Spinal cord (tissue), 10 donors: ENCODE data around the gene WDR18. TPM values are rescaled to one million over a fixed set of nuclear protein-coding genes. Genes with fewer than 3 reads are reported as not detected.

Experiments used
- DNase-seq, 6 donors: peaks; one replicate each; pipeline versions ENCODE4 v3.0.0 to v3.0.0-alpha.2; 2013 to 2015; ENCODE audit warnings: low spot score in 6 of 6, low read depth in 4 of 6
- H3K27ac ChIP-seq: one replicate; pipeline ENCODE4 v1.5.1; 2013; ENCODE audit warnings: low read depth, low read length, control low read depth
- H3K27me3 ChIP-seq: one replicate; pipeline ENCODE4 v1.6.1; 2013; ENCODE audit warnings: low read length; ENCODE audit not compliant: control insufficient read depth, insufficient read depth
- H3K36me3 ChIP-seq: one replicate; pipeline ENCODE4 v1.6.1; 2013; ENCODE audit warnings: low read length; ENCODE audit not compliant: control insufficient read depth, insufficient read depth
- H3K4me1 ChIP-seq: one replicate; pipeline ENCODE4 v1.6.1; 2013; ENCODE audit warnings: low read length; ENCODE audit not compliant: control insufficient read depth, insufficient read depth
- H3K4me3 ChIP-seq: one replicate; pipeline ENCODE4 v1.5.1; 2013; ENCODE audit warnings: low read depth, low read length, control low read depth
- H3K9me3 ChIP-seq: one replicate; pipeline ENCODE4 v1.6.1; 2013; ENCODE audit warnings: low read length; ENCODE audit not compliant: control insufficient read depth, insufficient read depth
- WGBS: methylation state at CpG from one replicate; pipeline ENCODE4 v1.1.5; 2013; ENCODE audit warnings: missing lambda C conversion rate; ENCODE audit not compliant: insufficient coverage; 5-methylcytosine and 5-hydroxymethylcytosine counted together
- polyA plus RNA-seq, 2 donors: library from polyadenylated mRNA; unstranded; fragments of 120-200 nt; gene quantifications; one replicate each; pipeline ENCODE4 v1.2.1, GENCODE V29; 2013; ENCODE audit not compliant: insufficient read length in 2 of 2
- total RNA-seq, 2 donors: library from RNA; depleted of rRNA in 1 of 2; stranded (reverse); fragments of 120-200 nt in 1 of 2; fragments of >200 nt in 1 of 2; gene quantifications; one replicate each; pipeline versions ENCODE4 v1.2.3 to v1.2.4, GENCODE V29; 2013 to 2014
- donor health status: healthy.

WDR18 gene
- total and polyA plus RNA-seq, 4 donors = 37.4 to 64.0 (median 50.0) TPM

DNA sequence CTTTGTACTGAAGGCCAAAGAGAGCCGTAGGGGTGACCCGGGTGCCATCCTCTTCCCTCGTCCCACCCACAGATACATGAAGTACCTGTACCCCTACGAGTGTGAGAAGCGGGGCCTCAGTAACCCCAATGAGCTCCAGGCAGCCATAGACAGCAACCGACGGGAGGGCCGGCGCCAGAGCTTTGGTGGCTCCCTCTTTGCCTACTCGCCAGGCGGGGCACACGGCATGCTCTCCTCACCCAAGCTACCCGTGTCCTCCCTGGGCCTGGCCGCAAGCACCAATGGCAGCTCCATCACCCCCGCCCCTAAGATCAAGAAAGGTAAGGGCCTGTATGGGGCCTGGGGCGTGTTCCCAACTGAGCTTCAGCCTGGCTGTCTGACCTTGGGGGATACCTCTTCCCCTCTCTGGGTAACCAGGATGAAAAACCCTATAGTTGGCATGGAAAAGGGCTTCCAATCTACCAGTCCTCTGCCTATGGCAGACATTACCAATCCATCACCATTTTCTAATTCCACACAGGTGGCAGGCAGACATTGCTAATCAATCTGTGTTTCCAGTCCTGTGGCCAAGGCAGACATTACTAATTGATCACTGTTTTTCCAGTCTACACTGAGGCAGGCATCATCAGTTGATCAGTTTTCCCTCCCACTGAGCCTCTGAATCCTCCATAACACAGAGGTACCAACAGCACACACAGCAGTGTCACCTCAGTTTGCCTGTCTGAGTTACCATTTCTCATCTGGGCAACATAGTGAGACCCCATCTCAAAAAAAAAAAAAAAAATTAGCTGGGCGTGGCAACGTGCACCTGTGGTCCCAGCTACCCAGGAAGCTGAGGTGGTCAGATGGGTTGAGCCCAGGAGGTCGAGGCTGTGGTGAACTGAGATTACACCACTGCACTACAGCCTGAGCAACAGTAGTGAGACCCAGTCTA is 19.1 kb upstream of the WDR18 start:
- no peak overlapping the region for H3K27ac ChIP-seq
- no peaks in the 10 kb centered on the region for H3K9me3 ChIP-seq
- H3K4me1 ChIP-seq = peaks cover 9% of the 10 kb centered on the region
- 98% methylated on average over 19 of the region's 19 CpGs for WGBS
- H3K4me3 ChIP-seq = no peak overlapping the region
- peaks cover 78% of the 10 kb centered on the region for H3K36me3 ChIP-seq
- no peak for DNase-seq
- no peaks in the 10 kb centered on the region for H3K27me3 ChIP-seq

DNA sequence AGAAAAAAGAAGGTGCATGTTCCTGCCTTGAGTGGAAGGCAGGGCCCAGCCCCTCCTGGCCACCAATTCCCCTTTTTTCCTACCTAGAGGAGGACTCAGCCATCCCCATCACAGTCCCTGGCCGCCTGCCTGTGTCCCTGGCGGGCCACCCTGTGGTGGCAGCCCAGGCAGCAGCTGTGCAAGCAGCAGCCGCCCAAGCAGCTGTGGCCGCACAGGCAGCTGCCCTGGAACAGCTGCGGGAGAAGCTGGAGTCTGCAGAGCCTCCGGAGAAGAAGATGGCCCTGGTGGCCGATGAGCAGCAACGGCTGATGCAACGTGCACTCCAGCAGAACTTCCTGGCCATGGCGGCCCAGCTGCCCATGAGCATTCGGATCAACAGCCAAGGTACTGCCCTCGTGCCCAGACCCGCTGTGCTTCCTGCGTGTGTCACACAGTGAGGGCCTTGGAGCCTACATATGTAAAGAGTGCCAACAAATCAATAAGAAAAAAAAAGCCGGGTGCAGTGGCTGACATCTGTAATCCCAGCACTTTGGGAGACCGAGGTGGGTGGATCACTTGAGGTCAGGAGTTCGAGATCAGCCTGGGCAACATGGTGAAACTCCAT is 17.6 kb upstream of the WDR18 start:
- Histone ChIP-seq H3K9me3 (peaks cover 3% of the 10 kb centered on the region), H3K4me3 (no peak overlapping the region), H3K4me1 (no peaks in the 10 kb centered on the region), H3K36me3 (peaks cover 79% of the 10 kb centered on the region), H3K27ac (no peak overlapping the region), H3K27me3 (no peaks in the 10 kb centered on the region)
- no peak for DNase-seq
- 96% methylated on average over 12 of the region's 17 CpGs for WGBS

DNA sequence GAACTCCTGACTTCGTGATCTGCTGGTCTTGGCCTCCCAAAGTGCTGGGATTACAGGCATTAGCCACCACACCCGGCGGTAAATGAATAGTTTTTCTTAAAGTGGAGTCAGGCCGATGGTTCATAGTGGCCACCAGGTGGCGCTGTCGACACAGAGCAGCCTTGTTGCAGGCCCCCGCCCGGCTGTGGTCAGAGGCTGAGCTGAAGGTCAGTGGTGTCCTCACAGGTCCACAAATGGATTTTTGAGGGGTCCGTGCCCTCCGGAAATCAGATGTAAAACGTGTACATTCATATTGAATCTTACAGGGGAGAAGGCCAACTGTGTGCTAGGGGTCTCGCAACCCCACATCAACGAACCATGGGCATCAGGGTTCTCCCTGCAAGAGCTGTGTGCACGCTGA is 13.4 kb upstream of the WDR18 start:
- 91% methylated on average over 14 of the region's 14 CpGs for WGBS
- no peaks in the 10 kb centered on the region for H3K4me1 ChIP-seq
- no peaks in the 10 kb centered on the region for H3K27me3 ChIP-seq
- DNase-seq = no peak
- peaks cover 73% of the 10 kb centered on the region for H3K36me3 ChIP-seq
- no peak overlapping the region for H3K4me3 ChIP-seq
- H3K9me3 ChIP-seq = peaks cover 3% of the 10 kb centered on the region
- no peak overlapping the region for H3K27ac ChIP-seq

DNA sequence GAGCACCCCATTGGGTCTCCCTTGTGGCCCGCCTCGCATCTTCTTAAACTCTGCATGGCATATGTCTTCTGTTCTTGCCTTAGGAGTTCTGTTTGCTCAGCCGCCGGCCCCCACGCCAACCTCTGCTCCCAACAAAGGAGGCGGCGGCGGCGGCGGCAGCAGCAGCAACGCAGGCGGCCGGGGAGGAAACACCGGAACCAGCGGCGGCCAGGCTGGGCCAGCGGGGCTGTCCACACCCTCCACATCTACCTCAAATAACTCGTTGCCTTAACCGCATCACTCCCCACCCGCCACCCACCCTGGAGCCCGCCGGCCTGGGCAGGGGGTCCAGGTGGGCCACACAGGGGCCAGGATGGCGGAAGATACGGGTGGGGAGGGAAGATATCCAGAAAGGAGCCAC is 12.3 kb upstream of the WDR18 start:
- 94% methylated on average over 16 of the region's 24 CpGs for WGBS
- H3K27ac ChIP-seq = no peak overlapping the region
- H3K4me3 ChIP-seq = no peak overlapping the region
- peaks cover 3% of the 10 kb centered on the region for H3K9me3 ChIP-seq
- no peaks in the 10 kb centered on the region for H3K4me1 ChIP-seq
- no peak for DNase-seq
- peaks cover 73% of the 10 kb centered on the region for H3K36me3 ChIP-seq
- H3K27me3 ChIP-seq = no peaks in the 10 kb centered on the region

GRCh38 chr19:972281-972680 is 11.9 kb upstream of the WDR18 start:
- peaks cover 3% of the 10 kb centered on the region for H3K9me3 ChIP-seq
- H3K4me3 ChIP-seq = no peak overlapping the region
- DNase-seq = no peak
- peaks cover 73% of the 10 kb centered on the region for H3K36me3 ChIP-seq
- 94% methylated on average over 4 of the region's 6 CpGs for WGBS
- H3K4me1 ChIP-seq = no peaks in the 10 kb centered on the region
- no peak overlapping the region for H3K27ac ChIP-seq
- no peaks in the 10 kb centered on the region for H3K27me3 ChIP-seq

GRCh38 chr19:973726-974563 is 10.2 kb upstream of the WDR18 start:
- no peaks in the 10 kb centered on the region for H3K27me3 ChIP-seq
- H3K4me3 ChIP-seq = no peak overlapping the region
- no peak for DNase-seq
- WGBS = 78% methylated on average over 23 of the region's 29 CpGs
- H3K36me3 ChIP-seq = peaks cover 61% of the 10 kb centered on the region
- peaks cover 3% of the 10 kb centered on the region for H3K9me3 ChIP-seq
- H3K27ac ChIP-seq = no peak overlapping the region
- no peaks in the 10 kb centered on the region for H3K4me1 ChIP-seq

- Histone ChIP-seq H3K4me1 (peaks cover 4% of the 10 kb centered on the region), H3K36me3 (peaks cover 60% of the 10 kb centered on the region), H3K4me3 (no peak overlapping the region), H3K27me3 (no peaks in the 10 kb centered on the region), H3K27ac (no peak overlapping the region), H3K9me3 (peaks cover 3% of the 10 kb centered on the region)
- 67% methylated on average over 35 of the region's 37 CpGs for WGBS
- no peak for DNase-seq
These were observed 9.4 kb upstream of the WDR18 start for GRCh38 chr19:974564-975257.

- WGBS = 80% methylated on average over 6 of the region's 10 CpGs
- no peaks in the 10 kb centered on the region for H3K27me3 ChIP-seq
- DNase-seq = no peak
These were observed 7.7 kb upstream of the WDR18 start for GRCh38 chr19:976476-976875.

DNA sequence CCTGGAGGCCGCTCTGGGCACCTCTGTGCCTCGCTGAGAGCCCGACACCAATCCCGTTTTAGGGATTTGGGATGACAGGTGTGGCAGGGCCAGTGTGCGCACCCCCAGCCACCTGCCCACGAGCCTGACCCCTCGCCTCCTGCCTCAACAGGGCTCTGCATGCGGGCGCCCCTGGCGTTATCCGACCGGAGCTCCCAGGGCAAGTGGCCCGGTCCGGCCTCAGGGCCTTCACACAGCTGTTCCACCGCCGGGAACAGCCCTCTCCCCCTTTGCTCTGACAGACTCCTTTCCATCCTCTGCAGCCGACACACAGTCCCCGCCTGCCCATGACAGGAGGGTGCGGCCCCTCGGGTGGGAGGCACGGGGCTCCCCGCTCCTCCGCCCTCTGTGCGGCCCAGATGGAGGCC is 7.1 kb upstream of the WDR18 start:
- DNase-seq = no peak

More at GRCh38 chr19:976476-976875, 7.7 kb upstream of the WDR18 start:
- no peak overlapping the region for H3K4me3 ChIP-seq
- H3K9me3 ChIP-seq = no peaks in the 10 kb centered on the region
- no peak overlapping the region for H3K27ac ChIP-seq
- H3K4me1 ChIP-seq = peaks cover 9% of the 10 kb centered on the region
- H3K36me3 ChIP-seq = peaks cover 46% of the 10 kb centered on the region

More for the DNA sequence above, 7.1 kb upstream of the WDR18 start:
- peaks cover 9% of the 10 kb centered on the region for H3K4me1 ChIP-seq
- no peak overlapping the region for H3K4me3 ChIP-seq
- H3K9me3 ChIP-seq = no peaks in the 10 kb centered on the region
- H3K27ac ChIP-seq = no peak overlapping the region
- H3K36me3 ChIP-seq = peaks cover 40% of the 10 kb centered on the region
- 88% methylated on average over 19 of the region's 24 CpGs for WGBS
- no peaks in the 10 kb centered on the region for H3K27me3 ChIP-seq
